ENCODE data around the gene CLCN2.
"Not testable (repeated sequence)": the region's sequence is repeated elsewhere in the genome, so short reads cannot be mapped to it uniquely, and the experiment has no call there.

Gene CLCN2

GRCh38 chr3:184346480-184347190, 14.8 kb downstream of the CLCN2 start:
- Mint-ChIP-seq H3K4me3 (no peak overlapping the region), H3K36me3 (ENCODE audit: low read depth) (peaks cover 17% of the 10 kb centered on the region), H3K4me1 (peaks cover 20% of the 10 kb centered on the region), H3K9me3 (no peaks in the 10 kb centered on the region), H3K27me3 (ENCODE audit: low read depth, poor library complexity) (peaks cover 4% of the 10 kb centered on the region), H3K27ac (no peak overlapping the region)
- no peak for TF ChIP-seq CTCF (IDR thresholded peaks at IDR 0.05)
- no peak for DNase-seq

GRCh38 chr3:184345317-184346144, 15.9 kb downstream of the CLCN2 start:
- peak overlapping the region; percentile 58 for H3K27ac Mint-ChIP-seq
- peak; percentile 45 for TF ChIP-seq CTCF (IDR thresholded peaks at IDR 0.05)
- DNase-seq = peak; percentile 48
- no peaks in the 10 kb centered on the region for H3K9me3 Mint-ChIP-seq
- peak overlapping the region; percentile 58 for H3K4me3 Mint-ChIP-seq
- H3K4me1 Mint-ChIP-seq = peaks cover 11% of the 10 kb centered on the region
- peaks cover 4% of the 10 kb centered on the region for H3K27me3 Mint-ChIP-seq (ENCODE audit: low read depth, poor library complexity)
- H3K36me3 Mint-ChIP-seq (ENCODE audit: low read depth) = peaks cover 12% of the 10 kb centered on the region

GRCh38 chr3:184344579-184345316, 16.7 kb downstream of the CLCN2 start:
- Mint-ChIP-seq H3K36me3 (ENCODE audit: low read depth) (peaks cover 12% of the 10 kb centered on the region), H3K4me1 (peaks cover 11% of the 10 kb centered on the region), H3K9me3 (no peaks in the 10 kb centered on the region), H3K4me3 (no peak overlapping the region), H3K27ac (no peak overlapping the region), H3K27me3 (ENCODE audit: low read depth, poor library complexity) (peaks cover 4% of the 10 kb centered on the region)
- DNase-seq = no peak
- no peak for TF ChIP-seq CTCF (IDR thresholded peaks at IDR 0.05)

GRCh38 chr3:184343200-184343876, 18.1 kb downstream of the CLCN2 start:
- Mint-ChIP-seq H3K27me3 (ENCODE audit: low read depth, poor library complexity) (peaks cover 7% of the 10 kb centered on the region), H3K36me3 (ENCODE audit: low read depth) (peaks cover 12% of the 10 kb centered on the region), H3K27ac (no peak overlapping the region), H3K9me3 (no peaks in the 10 kb centered on the region), H3K4me3 (no peak overlapping the region), H3K4me1 (peaks cover 20% of the 10 kb centered on the region)
- DNase-seq = no peak
- no peak for TF ChIP-seq CTCF (IDR thresholded peaks at IDR 0.05)

GRCh38 chr3:184341925-184342324, 19.5 kb downstream of the CLCN2 start:
- peaks cover 10% of the 10 kb centered on the region for H3K27me3 Mint-ChIP-seq (ENCODE audit: low read depth, poor library complexity)
- no peaks in the 10 kb centered on the region for H3K9me3 Mint-ChIP-seq
- H3K27ac Mint-ChIP-seq = no peak overlapping the region
- no peak overlapping the region for H3K4me3 Mint-ChIP-seq
- peaks cover 12% of the 10 kb centered on the region for H3K36me3 Mint-ChIP-seq (ENCODE audit: low read depth)
- peaks cover 34% of the 10 kb centered on the region for H3K4me1 Mint-ChIP-seq
- no peak for DNase-seq
- no peak for TF ChIP-seq CTCF (IDR thresholded peaks at IDR 0.05)

- H3K27ac Mint-ChIP-seq; DNase-seq; H3K36me3 Mint-ChIP-seq (ENCODE audit: low read depth); H3K27me3 Mint-ChIP-seq (ENCODE audit: low read depth, poor library complexity); H3K9me3 Mint-ChIP-seq; H3K4me3 Mint-ChIP-seq: not testable (repeated sequence)
- H3K4me1 Mint-ChIP-seq = peaks cover 35% of the 10 kb centered on the region
These were observed 21.8 kb downstream of the CLCN2 start for GRCh38 chr3:184339451-184340135.

Measured in nephron progenitor cell (in vitro differentiated cells).